Astrocyte of the cerebellum (primary cell): ENCODE measurements around the gene ARHGAP10.
"Not testable (repeated sequence)": the region's sequence is repeated elsewhere in the genome, so short reads cannot be mapped to it uniquely, and the experiment has no call there.

Experiments
- DNase-seq: peaks from one replicate; pipeline ENCODE4 v3.0.0-alpha.2; 2011; ENCODE audit warnings: low read depth
- H3K4me3 ChIP-seq: 2 replicates; pipeline ENCODE4 v1.5.1; 2011; ENCODE audit warnings: mild to moderate bottlenecking, low read depth, low read length, moderate library complexity
- CTCF ChIP-seq: IDR thresholded peaks from 2 replicates; pipeline ENCODE4 v1.5.1; 2012; ENCODE audit warnings: low read length, low read depth, moderate library complexity, mild to moderate bottlenecking; ENCODE audit errors: missing control alignments
- in situ Hi-C: cut with HindIII; loops from 2 replicates; pipeline ENCODE4 v1.10.0; 2017; ENCODE audit warnings: low sequenced_read_pairs

The ARHGAP10 gene

GRCh38 chr4:147987252-147987651 lies 255.4 kb downstream of the ARHGAP10 start:
- no peak for DNase-seq
- H3K4me3 ChIP-seq = no peak overlapping the region
- in situ Hi-C loops = no loop called here
- no peak for TF ChIP-seq CTCF

- in situ Hi-C loops = no loop called here
These were observed 259.8 kb downstream of the ARHGAP10 start for GRCh38 chr4:147991543-147992283.

GRCh38 chr4:147994076-147994475 lies 262.2 kb downstream of the ARHGAP10 start:
- no peak for TF ChIP-seq CTCF
- in situ Hi-C loops = no loop called here
- no peak for DNase-seq
- H3K4me3 ChIP-seq = no peak overlapping the region

More at GRCh38 chr4:147991543-147992283, 259.8 kb downstream of the ARHGAP10 start:
- H3K4me3 ChIP-seq = no peak overlapping the region
- TF ChIP-seq CTCF = no peak
- DNase-seq = no peak

- in situ Hi-C loops = no loop called here
These were observed 262.9 kb downstream of the ARHGAP10 start for GRCh38 chr4:147994491-147995385.

GRCh38 chr4:147996859-147997258 lies 265.0 kb downstream of the ARHGAP10 start:
- no peak for TF ChIP-seq CTCF
- no peak overlapping the region for H3K4me3 ChIP-seq
- in situ Hi-C loops = no loop called here
- no peak for DNase-seq

More at GRCh38 chr4:147994491-147995385, 262.9 kb downstream of the ARHGAP10 start:
- H3K4me3 ChIP-seq = no peak overlapping the region
- DNase-seq = no peak
- TF ChIP-seq CTCF = no peak

- in situ Hi-C loops, H3K4me3 ChIP-seq, DNase-seq: not testable (repeated sequence)
These were observed 268.1 kb downstream of the ARHGAP10 start for GRCh38 chr4:148000038-148000437.
